HepG2 (cell line): ENCODE data around the gene KLF11. TPM values are rescaled to one million over a fixed set of nuclear protein-coding genes. Genes with fewer than 3 reads are reported as not detected.
A peak's percentile ranks its signal among the peaks of the same experiment; 100 is the strongest.

Source experiments
- DMAP1 ChIP-seq: IDR thresholded peaks from 2 replicates; pipeline ENCODE4 v1.6.1; 2016
- HES4 ChIP-seq: sonication (generic); formaldehyde crosslinking; IDR thresholded peaks from 2 replicates; pipeline ENCODE4 v1.9.0; 2021; ENCODE audit warnings: mild to moderate bottlenecking, missing genetic modification reagents, borderline replicate concordance
- HOXA5 ChIP-seq: sonication (generic); formaldehyde crosslinking; IDR thresholded peaks from 2 replicates; pipeline ENCODE4 v1.4.0; 2020; ENCODE audit warnings: missing genetic modification reagents
- MED13 ChIP-seq: sonication (generic); formaldehyde crosslinking; IDR thresholded peaks from 2 replicates; pipeline ENCODE4 v1.5.0; 2020; ENCODE audit warnings: missing genetic modification reagents
- MED8 ChIP-seq: sonication (generic); formaldehyde crosslinking; IDR thresholded peaks from 2 replicates; pipeline ENCODE4 v1.8.1; 2023; ENCODE audit warnings: mild to moderate bottlenecking, missing genetic modification reagents; ENCODE audit not compliant: insufficient replicate concordance
- MEIS1 ChIP-seq: sonication (generic); formaldehyde crosslinking; IDR thresholded peaks from 2 replicates; pipeline ENCODE4 v1.9.0; 2021; ENCODE audit warnings: mild to moderate bottlenecking, missing genetic modification reagents, moderate library complexity, borderline replicate concordance
- MIER3 ChIP-seq: IDR thresholded peaks from 2 replicates; pipeline ENCODE4 v1.6.1; 2016; ENCODE audit warnings: missing compliant biosample characterization, borderline replicate concordance
- NFYB ChIP-seq: sonication (generic); formaldehyde crosslinking; IDR thresholded peaks from 2 replicates; pipeline ENCODE4 v1.4.0; 2020; ENCODE audit warnings: missing genetic modification reagents
- POLR2A ChIP-seq, 2 experiments: IDR thresholded peaks; 2 replicates each; pipeline ENCODE4 v1.6.1; 2011; ENCODE audit warnings: low read depth in 2 of 2, low read length in 2 of 2, mild to moderate bottlenecking in 1 of 2, moderate library complexity in 1 of 2; ENCODE audit not compliant: insufficient read depth in 1 of 2
- PRPF4 ChIP-seq: fragments of 200-400 bp; formaldehyde crosslinking; IDR thresholded peaks from 2 replicates; pipeline ENCODE4 v1.6.1; 2016; ENCODE audit warnings: low read length, low read depth; ENCODE audit not compliant: poor library complexity, severe bottlenecking
- RBM39 ChIP-seq: fragments of 200-400 bp; formaldehyde crosslinking; IDR thresholded peaks from one replicate; pipeline ENCODE4 v1.6.1; 2018; ENCODE audit warnings: antibody characterized with exemption, mild to moderate bottlenecking, low read depth, low read length; ENCODE audit not compliant: poor library complexity, severe bottlenecking
- RFX5 ChIP-seq: IDR thresholded peaks from 2 replicates; pipeline ENCODE4 v1.6.1; 2011; ENCODE audit warnings: low read depth, low read length, improper control_type of control experiment
- SALL1 ChIP-seq: sonication (generic); formaldehyde crosslinking; IDR thresholded peaks from 2 replicates; pipeline ENCODE4 v1.8.0; 2022; ENCODE audit warnings: mild to moderate bottlenecking, missing genetic modification reagents
- TBP ChIP-seq: sonication (generic); formaldehyde crosslinking; IDR thresholded peaks from 2 replicates; pipeline ENCODE4 v1.5.0; 2020; ENCODE audit warnings: missing genetic modification reagents
- XRCC5 ChIP-seq: fragments of 200-400 bp; formaldehyde crosslinking; optimal IDR thresholded peaks from 2 replicates; pipeline ENCODE3; 2017; ENCODE audit warnings: mild to moderate bottlenecking, low read length
- ZBTB1 ChIP-seq: sonication (generic); formaldehyde crosslinking; IDR thresholded peaks from 2 replicates; pipeline ENCODE4 v1.4.0; 2020; ENCODE audit warnings: missing genetic modification reagents, borderline replicate concordance
- ZC3H4 ChIP-seq: sonication (generic); formaldehyde crosslinking; IDR thresholded peaks from 2 replicates; pipeline ENCODE4 v1.4.0; 2020; ENCODE audit warnings: missing genetic modification reagents, borderline replicate concordance
- ZNF17 ChIP-seq: sonication (generic); formaldehyde crosslinking; IDR thresholded peaks from 2 replicates; pipeline ENCODE4 v1.5.0; 2020; ENCODE audit warnings: mild to moderate bottlenecking, missing genetic modification reagents
- ZNF274 ChIP-seq: sonication (generic); formaldehyde crosslinking; IDR thresholded peaks from 2 replicates; pipeline ENCODE4 v1.5.1; 2020; ENCODE audit warnings: mild to moderate bottlenecking, missing genetic modification reagents
- ZNF331 ChIP-seq: sonication (generic); formaldehyde crosslinking; IDR thresholded peaks from 2 replicates; pipeline ENCODE4 v1.4.0; 2020; ENCODE audit warnings: missing genetic modification reagents
- ZNF33B ChIP-seq: sonication (generic); formaldehyde crosslinking; IDR thresholded peaks from 2 replicates; pipeline ENCODE4 v1.5.1; 2020; ENCODE audit warnings: mild to moderate bottlenecking, missing genetic modification reagents
- ZNF589 ChIP-seq: sonication (generic); formaldehyde crosslinking; conservative IDR thresholded peaks from 2 replicates; pipeline ENCODE4 v1.8.0; 2022; ENCODE audit warnings: mild to moderate bottlenecking, moderate library complexity, missing genetic modification reagents
- ZNF674 ChIP-seq: sonication (generic); formaldehyde crosslinking; IDR thresholded peaks from 2 replicates; pipeline ENCODE4 v1.5.0; 2020; ENCODE audit warnings: low read depth, mild to moderate bottlenecking, missing genetic modification reagents
- polyA plus RNA-seq, 8 experiments: library from polyadenylated mRNA; depleted of rRNA in 3 of 8; stranded (reverse) in 7 of 8; unstranded in 1 of 8; fragments of >200 nt; fragmentation: Illumina TruSeq in 4 of 8; extraction: Trizol in 4 of 8; gene quantifications; 2 replicates each; pipeline versions ENCODE4 v1.2.1 to v1.2.3, GENCODE V29; 2011 to 2016; ENCODE audit warnings: low read depth in 4 of 8, missing spikeins in 1 of 8, mixed read lengths in 1 of 8; ENCODE audit not compliant: insufficient read depth in 1 of 8
- total RNA-seq, 5 experiments: library from RNA; depleted of rRNA; stranded (reverse); fragments of >200 nt; fragmentation: Illumina TruSeq; extraction: Trizol; gene quantifications; 2 replicates each; pipeline ENCODE4 v1.2.3, GENCODE V29; 2016; ENCODE audit warnings: low read depth in 1 of 5
- TF ChIP-seq, protein P1 (sequence below): sonication (generic); formaldehyde crosslinking; IDR thresholded peaks from 2 replicates; pipeline ENCODE4 v1.9.0; 2022; ENCODE audit warnings: missing genetic modification reagents, mild to moderate bottlenecking, borderline replicate concordance
- TF ChIP-seq, protein P2 (sequence below): sonication (generic); formaldehyde crosslinking; IDR thresholded peaks from 2 replicates; pipeline ENCODE4 v1.4.0; 2020; ENCODE audit warnings: missing genetic modification reagents, low read depth, mild to moderate bottlenecking, borderline replicate concordance
- TF ChIP-seq, protein P3 (sequence below): sonication (generic); formaldehyde crosslinking; IDR thresholded peaks from 2 replicates; pipeline ENCODE4 v1.8.1; 2023; ENCODE audit warnings: missing genetic modification reagents, inconsistent platforms, borderline replicate concordance
- TF ChIP-seq, protein P4 (sequence below), 2 experiments: fragments of 450-650 bp in 1 of 2; sonication (generic) in 1 of 2; formaldehyde crosslinking; IDR thresholded peaks; 2 replicates each; pipeline versions ENCODE4 v1.5.0 to v1.8.0; 2020 to 2022; ENCODE audit warnings: mild to moderate bottlenecking in 1 of 2, missing genetic modification reagents in 1 of 2

The KLF11 gene
- total and polyA plus RNA-seq, 2 of the 13 experiments (the other 11 are each of a cell fraction or from before 2014, with no cell fraction given) = 2.5 to 11.8 TPM

DNA sequence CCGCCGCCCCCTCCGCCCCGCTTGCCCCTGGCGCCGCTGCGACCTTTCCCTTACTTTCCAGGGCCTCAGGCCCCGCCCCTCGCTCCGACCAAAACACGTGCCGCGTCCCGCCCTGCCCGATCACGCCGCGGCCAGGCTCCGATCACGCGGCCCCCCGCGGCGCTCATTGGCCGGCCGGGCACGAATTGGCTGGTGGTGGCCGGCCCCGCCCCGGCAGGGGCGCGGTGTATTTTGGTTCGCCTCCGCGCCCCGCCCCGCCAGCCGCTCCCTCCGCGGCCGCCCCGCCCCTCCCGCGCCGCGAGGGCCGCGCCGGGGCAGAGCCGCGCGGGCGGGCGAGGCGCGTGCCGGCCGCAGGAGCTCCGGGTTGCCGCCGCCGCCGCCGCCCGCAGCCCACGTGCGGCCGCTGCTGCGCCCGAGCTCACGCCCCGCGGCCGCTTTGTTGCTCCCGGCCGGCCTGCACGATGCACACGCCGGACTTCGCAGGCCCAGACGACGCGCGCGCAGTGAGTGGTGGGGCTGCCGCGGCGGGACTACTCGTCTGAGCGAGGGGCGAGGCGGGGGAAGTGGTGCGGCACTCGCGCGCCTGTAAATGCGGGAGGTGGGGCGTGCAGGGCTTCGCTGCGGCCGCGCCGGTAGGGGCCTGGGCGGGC lies at the start of gene KLF11 (continued):
- TF ChIP-seq DMAP1 (CRISPR knock-in tag) (peak; percentile 57; the same call in 1 of the 2 replicates), ZNF674 (CRISPR knock-in tag) (no peak; the same call in 1 of the 2 replicates), MED13 (CRISPR knock-in tag) (peak; percentile 92), XRCC5 (no peak), MEIS1 (peak; percentile 37; the same call in 1 of the 2 replicates), HES4 (CRISPR knock-in tag) (peak; percentile 95; the same call in 1 of the 2 replicates), ZNF589 (CRISPR knock-in tag) (peak; percentile 81; the same call in 1 of the 2 replicates), ZC3H4 (CRISPR knock-in tag) (no peak), MIER3 (no peak), PRPF4 (no peak), NFYB (peak; percentile 81), ZNF33B (peak; percentile 96), RBM39 (no peak), ZBTB1 (peak; percentile 60; the same call in 1 of the 2 replicates), SALL1 (CRISPR knock-in tag) (peak; percentile 89), HOXA5 (CRISPR knock-in tag) (peak; percentile 96), ZNF274 (CRISPR knock-in tag) (peak; percentile 97; the same call in 1 of the 2 replicates), ZNF331 (CRISPR knock-in tag) (peak; percentile 84), MED8 (CRISPR knock-in tag) (peak; percentile 78), RFX5 (no peak), POLR2A (IDR thresholded peaks at IDR 0.05; ENCODE audit: insufficient read depth in 1 of 2, low read depth in 2 of 2, low read length in 2 of 2) (no peak; a peak in 1 of 4 replicates), ZNF17 (CRISPR knock-in tag) (peak; percentile 91; the same call in 1 of the 2 replicates), TBP (CRISPR knock-in tag) (no peak)
- TF ChIP-seq, protein P1, sequence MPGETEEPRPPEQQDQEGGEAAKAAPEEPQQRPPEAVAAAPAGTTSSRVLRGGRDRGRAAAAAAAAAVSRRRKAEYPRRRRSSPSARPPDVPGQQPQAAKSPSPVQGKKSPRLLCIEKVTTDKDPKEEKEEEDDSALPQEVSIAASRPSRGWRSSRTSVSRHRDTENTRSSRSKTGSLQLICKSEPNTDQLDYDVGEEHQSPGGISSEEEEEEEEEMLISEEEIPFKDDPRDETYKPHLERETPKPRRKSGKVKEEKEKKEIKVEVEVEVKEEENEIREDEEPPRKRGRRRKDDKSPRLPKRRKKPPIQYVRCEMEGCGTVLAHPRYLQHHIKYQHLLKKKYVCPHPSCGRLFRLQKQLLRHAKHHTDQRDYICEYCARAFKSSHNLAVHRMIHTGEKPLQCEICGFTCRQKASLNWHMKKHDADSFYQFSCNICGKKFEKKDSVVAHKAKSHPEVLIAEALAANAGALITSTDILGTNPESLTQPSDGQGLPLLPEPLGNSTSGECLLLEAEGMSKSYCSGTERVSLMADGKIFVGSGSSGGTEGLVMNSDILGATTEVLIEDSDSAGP (CRISPR knock-in tag) = peak; percentile 32; the same call in 1 of the 2 replicates
- TF ChIP-seq, protein P2, sequence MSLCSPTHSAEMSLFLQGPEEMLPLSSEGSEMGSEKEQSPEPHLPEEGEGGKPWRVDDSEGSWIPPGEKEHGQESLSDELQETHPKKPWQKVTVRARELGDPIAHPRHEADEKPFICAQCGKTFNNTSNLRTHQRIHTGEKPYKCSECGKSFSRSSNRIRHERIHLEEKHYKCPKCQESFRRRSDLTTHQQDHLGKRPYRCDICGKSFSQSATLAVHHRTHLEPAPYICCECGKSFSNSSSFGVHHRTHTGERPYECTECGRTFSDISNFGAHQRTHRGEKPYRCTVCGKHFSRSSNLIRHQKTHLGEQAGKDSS (CRISPR knock-in tag) = peak; percentile 59; the same call in 1 of the 2 replicates
- TF ChIP-seq, protein P3, sequence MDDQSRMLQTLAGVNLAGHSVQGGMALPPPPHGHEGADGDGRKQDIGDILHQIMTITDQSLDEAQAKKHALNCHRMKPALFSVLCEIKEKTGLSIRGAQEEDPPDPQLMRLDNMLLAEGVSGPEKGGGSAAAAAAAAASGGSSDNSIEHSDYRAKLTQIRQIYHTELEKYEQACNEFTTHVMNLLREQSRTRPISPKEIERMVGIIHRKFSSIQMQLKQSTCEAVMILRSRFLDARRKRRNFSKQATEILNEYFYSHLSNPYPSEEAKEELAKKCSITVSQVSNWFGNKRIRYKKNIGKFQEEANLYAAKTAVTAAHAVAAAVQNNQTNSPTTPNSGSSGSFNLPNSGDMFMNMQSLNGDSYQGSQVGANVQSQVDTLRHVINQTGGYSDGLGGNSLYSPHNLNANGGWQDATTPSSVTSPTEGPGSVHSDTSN (CRISPR knock-in tag) = peak; percentile 91
- TF ChIP-seq, protein P4, sequence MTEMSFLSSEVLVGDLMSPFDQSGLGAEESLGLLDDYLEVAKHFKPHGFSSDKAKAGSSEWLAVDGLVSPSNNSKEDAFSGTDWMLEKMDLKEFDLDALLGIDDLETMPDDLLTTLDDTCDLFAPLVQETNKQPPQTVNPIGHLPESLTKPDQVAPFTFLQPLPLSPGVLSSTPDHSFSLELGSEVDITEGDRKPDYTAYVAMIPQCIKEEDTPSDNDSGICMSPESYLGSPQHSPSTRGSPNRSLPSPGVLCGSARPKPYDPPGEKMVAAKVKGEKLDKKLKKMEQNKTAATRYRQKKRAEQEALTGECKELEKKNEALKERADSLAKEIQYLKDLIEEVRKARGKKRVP (CRISPR knock-in tag; IDR thresholded peaks at IDR 0.05) = peak in 1 of 2 experiments; percentile 60; a peak in 1 of 4 replicates
